C4-2B (cell line): Measurements from ENCODE around the gene LRRC49.
"Not testable (repeated sequence)": the region's sequence is repeated elsewhere in the genome, so short reads cannot be mapped to it uniquely, and the experiment has no call there.

ENCODE experiments used
- H3K27ac ChIP-seq: fragments of 450-650 bp; 2 replicates; pipeline ENCODE4 v1.5.1; 2017
- CTCF ChIP-seq: fragments of 450-650 bp; conservative IDR thresholded peaks from 2 replicates; pipeline ENCODE4 v1.5.1; 2017; ENCODE audit warnings: mild to moderate bottlenecking
- ZFX ChIP-seq: fragments of 450-650 bp; IDR thresholded peaks from 2 replicates; pipeline ENCODE4 v1.6.1; 2017

The LRRC49 gene

DNA sequence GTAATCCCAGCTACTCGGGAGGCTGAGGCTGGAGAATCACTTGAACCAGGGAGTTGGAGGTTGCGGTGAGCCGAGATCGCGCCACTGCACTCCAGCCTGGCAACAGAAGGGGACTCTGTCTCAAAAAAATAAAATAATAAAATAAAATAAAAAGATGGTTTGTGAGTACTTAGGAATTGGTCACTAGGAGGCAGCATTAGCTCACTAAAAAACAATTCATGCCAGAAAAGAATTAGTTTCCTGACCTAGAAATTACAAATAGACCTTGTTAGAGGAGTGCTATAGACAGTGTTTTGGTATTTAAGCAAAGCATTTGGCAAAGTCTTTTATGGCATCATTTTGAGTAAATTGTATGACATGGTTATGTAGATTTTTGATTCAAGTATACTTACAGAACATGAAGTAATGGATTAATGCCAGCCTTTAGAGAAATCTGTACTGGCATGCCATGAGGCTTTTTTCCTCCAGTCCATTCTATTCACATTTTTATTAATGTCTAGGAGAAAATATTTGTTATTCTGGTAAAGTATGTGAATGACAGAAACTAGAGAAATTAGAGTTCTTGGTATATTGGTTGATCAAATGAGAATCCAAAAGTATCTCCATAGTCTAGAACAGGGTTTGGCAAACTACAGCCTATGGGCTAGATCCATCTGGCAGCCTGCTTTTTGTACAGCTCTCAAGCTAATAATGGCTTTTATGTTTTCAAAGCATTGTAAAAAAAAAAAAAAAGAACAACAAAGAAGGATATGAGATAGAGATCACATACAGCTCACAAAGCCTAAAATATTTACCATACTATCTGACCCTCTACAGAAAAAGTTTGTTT lies 81.6 kb downstream of the LRRC49 start:
- H3K27ac ChIP-seq: no peak overlapping the region
- TF ChIP-seq ZFX: no peak
- TF ChIP-seq CTCF: peak; percentile 80

GRCh38 chr15:70976851-70977250 lies 84.2 kb downstream of the LRRC49 start:
- TF ChIP-seq ZFX (no peak), CTCF (no peak)
- H3K27ac ChIP-seq: no peak overlapping the region

GRCh38 chr15:70995383-70995970 lies 102.9 kb downstream of the LRRC49 start:
- TF ChIP-seq ZFX (no peak), CTCF (no peak)

GRCh38 chr15:70998319-70998718 lies 105.7 kb downstream of the LRRC49 start:
- no peak for TF ChIP-seq CTCF
- no peak for TF ChIP-seq ZFX

More at GRCh38 chr15:70995383-70995970, 102.9 kb downstream of the LRRC49 start:
- no peak overlapping the region for H3K27ac ChIP-seq

GRCh38 chr15:71002316-71002715 lies 109.7 kb downstream of the LRRC49 start:
- no peak overlapping the region for H3K27ac ChIP-seq
- TF ChIP-seq CTCF: no peak
- no peak for TF ChIP-seq ZFX

More at GRCh38 chr15:70998319-70998718, 105.7 kb downstream of the LRRC49 start:
- no peak overlapping the region for H3K27ac ChIP-seq

DNA sequence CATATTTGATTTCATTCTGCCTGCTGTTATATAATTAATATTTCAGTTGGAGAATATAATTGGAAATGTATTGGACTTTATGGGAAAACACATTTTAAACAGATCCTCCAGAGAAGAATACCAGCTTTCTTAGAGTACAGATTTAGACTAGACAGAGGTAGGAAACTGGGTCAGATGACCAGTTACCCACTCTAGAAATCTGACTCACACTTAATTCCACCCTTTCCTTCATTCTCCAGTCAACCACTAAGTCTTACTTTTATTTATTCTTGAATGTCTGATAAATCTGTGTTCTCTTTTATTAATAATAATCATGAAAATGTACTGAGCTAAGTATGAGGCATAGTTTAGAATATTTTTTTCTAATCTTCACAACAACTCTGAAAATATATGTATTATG lies 110.7 kb downstream of the LRRC49 start:
- no peak overlapping the region for H3K27ac ChIP-seq
- TF ChIP-seq CTCF: no peak
- TF ChIP-seq ZFX: no peak

DNA sequence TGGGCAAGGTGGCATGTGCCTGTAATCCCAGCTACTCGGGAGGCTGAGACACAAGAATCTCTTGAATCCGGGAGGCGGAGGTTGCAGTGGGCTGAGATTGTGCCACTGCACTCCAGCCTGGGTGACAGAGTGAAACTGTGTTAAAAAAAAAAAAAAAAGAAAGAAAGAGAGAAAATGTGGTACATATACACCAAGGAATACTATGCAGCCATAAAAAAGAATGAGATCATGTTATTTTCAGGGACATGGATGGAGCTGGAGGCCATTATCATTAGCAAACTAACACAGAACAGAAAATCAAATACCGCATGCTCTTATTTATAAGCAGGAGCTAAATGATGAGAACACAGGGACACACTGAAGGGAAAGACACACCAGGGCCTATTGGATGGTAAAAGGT lies 111.9 kb downstream of the LRRC49 start:
- H3K27ac ChIP-seq: not testable (repeated sequence)

DNA sequence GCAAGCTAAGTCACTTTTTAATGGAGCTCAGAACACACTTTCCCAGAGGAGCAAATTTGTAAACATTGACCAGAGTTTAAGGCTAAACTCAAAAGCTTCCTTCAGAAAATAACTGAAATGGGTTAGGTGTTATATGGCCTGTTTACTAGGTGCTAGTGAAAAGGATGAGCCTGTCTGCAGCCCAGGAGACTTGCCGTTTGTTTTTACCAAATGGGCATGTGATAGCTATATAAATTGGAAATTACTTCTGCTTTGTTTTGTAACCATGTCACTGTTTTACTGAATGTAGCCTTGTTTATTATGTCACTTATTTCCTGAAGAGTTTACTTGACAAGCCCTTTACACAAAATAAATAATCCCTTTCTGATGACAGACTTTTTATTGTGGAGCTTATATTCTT lies 113.3 kb downstream of the LRRC49 start:
- TF ChIP-seq ZFX (no peak), CTCF (no peak)
- no peak overlapping the region for H3K27ac ChIP-seq
